Muscle of back (tissue), 11 donors: ENCODE measurements around the gene PPP6R1. TPM values are rescaled to one million over a fixed set of nuclear protein-coding genes. Genes with fewer than 3 reads are reported as not detected.

Source experiments
- DNase-seq, 3 donors: peaks; one replicate each; pipeline versions ENCODE4 v3.0.0 to v3.0.0-alpha.2; 2013
- polyA plus RNA-seq, 10 donors: library from polyadenylated mRNA; unstranded; fragments of 120-200 nt; gene quantifications; one replicate each; pipeline ENCODE4 v1.2.1, GENCODE V29; 2013; ENCODE audit not compliant: insufficient read length in 10 of 10

Gene PPP6R1
- polyA plus RNA-seq, 10 donors, result 21.5 to 31.9 (median 27.8) TPM

GRCh38 chr19:55181740-55182139, 77.1 kb downstream of the PPP6R1 start:
- DNase-seq, result no peak

Other genes starting within 250 kb of the PPP6R1 start
- under 1 TPM in 9 of 10 donors, not detected in 1; 0.12 to 0.72 (median 0.20) TPM for gene GP6, start 220.8 kb downstream of the PPP6R1 start, polyA plus RNA-seq
- gene RDH13, start 195.9 kb downstream of the PPP6R1 start, polyA plus RNA-seq, result 10 to 100 TPM in 7 of 10 donors, 1 to 10 TPM in 3; 8.4 to 14.9 (median 11.5) TPM
- 1 to 10 TPM; 2.8 to 9.1 (median 4.7) TPM for gene EPS8L1, start 183.1 kb downstream of the PPP6R1 start, polyA plus RNA-seq
- 100 to 1,000 TPM in 1 of 10 donors, 10 to 100 TPM in 9; 49.8 to 104 (median 82.2) TPM for gene PPP1R12C, start 141.4 kb downstream of the PPP6R1 start, polyA plus RNA-seq
- 1,000 to 10,000 TPM in 2 of 10 donors, 100 to 1,000 TPM in 8; 199 to 1,145 (median 658) TPM for gene TNNT1, start 109.8 kb downstream of the PPP6R1 start, polyA plus RNA-seq
- 1 to 10 TPM in 9 of 10 donors, under 1 TPM in 1; 0.88 to 4.7 (median 2.2) TPM for gene TNNI3, start 101.3 kb downstream of the PPP6R1 start, polyA plus RNA-seq
- under 1 TPM; 0.15 to 0.92 (median 0.54) TPM for gene DNAAF3, start 92.4 kb downstream of the PPP6R1 start, polyA plus RNA-seq
- under 1 TPM in 6 of 10 donors, not detected in 4; 0.05 to 0.13 (median 0.07) TPM for gene SYT5, start 78.7 kb downstream of the PPP6R1 start, polyA plus RNA-seq
- 1 to 10 TPM in 1 of 10 donors, under 1 TPM in 9; 0.20 to 1.2 (median 0.56) TPM for gene PTPRH, start 49.5 kb downstream of the PPP6R1 start, polyA plus RNA-seq
- 1 to 10 TPM; 1.4 to 3.5 (median 2.9) TPM for gene TMEM86B, start 30.3 kb downstream of the PPP6R1 start, polyA plus RNA-seq
- gene HSPBP1, start 21.1 kb upstream of the PPP6R1 start, polyA plus RNA-seq, result 10 to 100 TPM; 14.6 to 29.6 (median 21.2) TPM
- 10 to 100 TPM in 1 of 10 donors, 1 to 10 TPM in 9; 5.0 to 10.9 (median 8.0) TPM for gene BRSK1, start 25.0 kb upstream of the PPP6R1 start, polyA plus RNA-seq
- gene TMEM150B, start 66.3 kb upstream of the PPP6R1 start, polyA plus RNA-seq, result 1 to 10 TPM in 2 of 10 donors, under 1 TPM in 8; 0.45 to 1.3 (median 0.68) TPM
- 10 to 100 TPM; 12.8 to 29.0 (median 18.0) TPM for gene KMT5C, start 80.9 kb upstream of the PPP6R1 start, polyA plus RNA-seq
- gene COX6B2, start 95.7 kb upstream of the PPP6R1 start, polyA plus RNA-seq, result 1 to 10 TPM in 2 of 10 donors, under 1 TPM in 3, not detected in 5; 0.08 to 3.0 (median 0.24) TPM
- under 1 TPM in 1 of 10 donors, not detected in 9; 0.07 TPM for gene GARIN5B, start 104.2 kb upstream of the PPP6R1 start, polyA plus RNA-seq
- under 1 TPM in 8 of 10 donors, not detected in 2; 0.07 to 0.66 (median 0.39) TPM for gene IL11, start 111.4 kb upstream of the PPP6R1 start, polyA plus RNA-seq
- not detected for gene TMEM190, start 117.8 kb upstream of the PPP6R1 start, polyA plus RNA-seq
- gene TMEM238, start 125.3 kb upstream of the PPP6R1 start, polyA plus RNA-seq, result under 1 TPM in 5 of 10 donors, not detected in 5; 0.12 to 0.48 (median 0.23) TPM
- 1,000 to 10,000 TPM; 1,118 to 2,122 (median 1,535) TPM for gene RPL28, start 126.9 kb upstream of the PPP6R1 start, polyA plus RNA-seq
- gene UBE2S, start 148.8 kb upstream of the PPP6R1 start, polyA plus RNA-seq, result 10 to 100 TPM; 26.3 to 47.0 (median 37.2) TPM
- under 1 TPM; 0.07 to 0.39 (median 0.15) TPM for gene SHISA7, start 184.3 kb upstream of the PPP6R1 start, polyA plus RNA-seq
- 10 to 100 TPM; 26.6 to 40.9 (median 30.8) TPM for gene ISOC2, start 202.6 kb upstream of the PPP6R1 start, polyA plus RNA-seq
- not detected for gene C19orf85, start 205.7 kb upstream of the PPP6R1 start, polyA plus RNA-seq
- gene ZNF628, start 217.6 kb upstream of the PPP6R1 start, polyA plus RNA-seq, result 1 to 10 TPM; 2.1 to 4.3 (median 3.1) TPM
- gene NAT14, start 226.2 kb upstream of the PPP6R1 start, polyA plus RNA-seq, result 10 to 100 TPM; 21.1 to 41.2 (median 27.1) TPM
- gene SSC5D, start 229.4 kb upstream of the PPP6R1 start, polyA plus RNA-seq, result 10 to 100 TPM; 13.9 to 50.8 (median 23.6) TPM